Myocyte (in vitro differentiated cells): Measurements from ENCODE around the gene TARS3. TPM values are rescaled to one million over a fixed set of nuclear protein-coding genes. Genes with fewer than 3 reads are reported as not detected.

ENCODE experiments used
- DNase-seq: peaks from one replicate; pipeline ENCODE4 v3.0.0-alpha.2; 2012; ENCODE audit warnings: low read depth
- total RNA-seq: library from RNA; depleted of rRNA; stranded (reverse); fragments of >200 nt; gene quantifications from 2 replicates; pipeline ENCODE4 v1.2.3, GENCODE V29; 2014

The TARS3 gene
- total RNA-seq, 1 donor from 2014 or later: 26.2 TPM

- no peak for DNase-seq
Measured at GRCh38 chr15:101702077-101702476, 22.2 kb downstream of the TARS3 start.

GRCh38 chr15:101698314-101698713 is 26.0 kb downstream of the TARS3 start:
- no peak for DNase-seq

- DNase-seq: no peak
Measured at GRCh38 chr15:101697488-101697887, 26.8 kb downstream of the TARS3 start.

GRCh38 chr15:101696829-101697228 is 27.4 kb downstream of the TARS3 start:
- DNase-seq: no peak

GRCh38 chr15:101694261-101694660 is 30.0 kb downstream of the TARS3 start:
- peak; percentile 14 for DNase-seq

DNA sequence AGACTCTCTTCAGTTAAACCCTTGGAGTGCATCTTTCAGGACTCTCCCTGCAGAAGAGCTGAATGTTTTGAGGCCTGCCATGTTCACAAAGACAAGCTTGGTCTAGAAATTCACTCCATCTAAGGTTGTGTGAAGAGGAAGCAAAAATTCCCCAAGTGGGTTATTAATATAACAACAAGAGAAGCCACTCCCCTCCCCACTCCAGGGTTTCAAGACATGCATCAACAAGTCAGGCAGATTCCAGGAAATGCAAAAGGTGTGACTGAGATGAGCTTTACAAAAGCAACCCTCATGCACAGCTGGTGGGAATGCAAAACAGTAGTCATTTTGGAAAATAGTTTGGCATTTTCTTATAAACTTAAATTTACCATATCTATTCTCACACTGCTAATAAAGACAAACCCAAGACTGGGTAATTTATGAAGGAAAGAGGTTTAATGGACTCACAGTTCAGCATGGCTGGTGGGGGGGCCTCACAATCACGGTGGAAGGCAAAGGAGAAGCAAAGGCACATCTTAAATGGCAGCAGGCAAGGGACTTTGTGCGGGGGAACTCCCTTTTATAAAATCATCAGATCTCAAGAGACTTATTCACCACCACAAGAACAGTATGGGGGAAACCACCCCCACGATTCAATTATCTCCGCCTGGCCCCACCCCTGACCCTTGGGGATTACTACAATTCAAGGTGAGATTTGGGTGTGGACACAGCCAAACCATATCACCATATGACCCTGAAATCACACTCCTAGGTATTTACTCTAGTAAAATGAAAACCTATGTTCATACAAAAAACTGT is 31.3 kb downstream of the TARS3 start:
- DNase-seq: no peak

DNA sequence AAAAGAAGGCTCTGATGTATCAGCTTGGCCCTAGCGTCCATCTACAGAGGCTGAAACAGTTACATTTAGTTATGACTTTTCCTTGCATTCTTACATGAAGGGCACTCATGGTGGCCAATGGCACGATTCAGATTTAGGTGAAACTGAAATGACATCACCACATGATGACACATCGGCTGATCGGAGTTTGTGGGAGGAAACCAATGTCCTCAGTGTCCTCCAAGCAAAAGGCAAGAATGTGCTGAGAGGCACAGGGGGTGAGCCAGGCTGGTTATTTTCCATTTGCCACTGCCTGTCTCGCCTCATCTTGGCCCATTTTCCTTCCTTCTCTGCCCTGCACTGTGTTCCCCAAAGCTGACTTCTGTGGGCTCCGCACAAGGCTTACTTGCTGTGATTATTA is 34.4 kb downstream of the TARS3 start:
- peak; percentile 40 for DNase-seq

DNA sequence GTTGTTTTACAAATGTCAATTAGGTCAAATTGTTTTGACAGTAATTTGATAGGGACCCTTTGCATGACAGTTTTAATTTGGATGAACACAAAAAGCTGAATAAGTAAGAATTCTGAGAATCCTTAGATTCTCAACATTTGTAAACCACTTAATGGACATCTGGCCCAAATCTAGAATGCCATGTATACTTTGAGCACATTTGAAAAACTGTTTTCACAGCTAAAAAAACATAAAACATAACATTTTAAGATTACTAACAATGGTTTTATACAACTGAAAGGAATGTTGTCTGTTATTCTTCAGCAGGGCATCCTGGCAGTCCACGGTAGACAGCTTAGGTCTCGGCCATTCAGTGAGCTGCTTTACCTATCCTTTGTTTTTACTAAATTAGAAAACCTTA is 37.6 kb downstream of the TARS3 start:
- DNase-seq: no peak

- no peak for DNase-seq
Measured at GRCh38 chr15:101684877-101685276, 39.4 kb downstream of the TARS3 start.

DNA sequence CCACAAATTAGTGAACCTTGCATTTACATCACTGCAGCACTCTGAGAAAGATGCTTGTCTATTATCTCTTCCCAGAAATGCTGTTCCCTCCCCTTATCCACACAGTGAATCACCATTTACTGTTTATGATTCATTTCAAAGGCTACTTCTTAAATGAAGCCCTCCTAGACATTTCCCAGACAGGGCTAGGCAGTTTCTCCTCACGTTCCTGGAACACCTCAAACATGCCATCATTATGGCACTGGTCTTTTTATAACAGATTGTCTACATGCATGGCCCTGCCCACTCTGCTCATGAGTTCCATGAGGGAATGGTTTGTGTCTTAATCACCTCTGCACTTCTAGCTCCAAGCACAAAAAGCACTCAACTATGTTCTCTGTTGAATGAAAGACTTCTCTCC is 39.9 kb downstream of the TARS3 start:
- peak; percentile 59 for DNase-seq

DNA sequence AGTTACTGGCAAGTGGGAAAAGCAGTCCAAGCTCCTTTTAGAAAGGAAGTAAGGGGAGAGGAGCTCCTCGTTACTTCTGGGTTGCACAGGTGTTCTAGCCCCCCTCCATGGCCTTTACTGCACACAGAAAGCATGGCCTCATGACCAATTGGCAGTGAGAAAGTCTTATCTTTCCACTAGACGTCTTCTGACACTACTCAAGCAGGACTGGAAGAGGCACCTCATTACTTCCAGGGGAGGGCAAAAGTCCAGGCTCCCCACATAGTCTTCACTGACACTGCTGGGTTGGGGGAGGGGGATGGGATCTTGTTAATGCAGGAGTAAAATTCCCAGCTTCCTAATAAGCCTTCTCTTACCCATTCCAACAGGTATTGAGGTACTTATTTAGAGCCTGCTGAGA is 44.5 kb downstream of the TARS3 start:
- DNase-seq: no peak

DNA sequence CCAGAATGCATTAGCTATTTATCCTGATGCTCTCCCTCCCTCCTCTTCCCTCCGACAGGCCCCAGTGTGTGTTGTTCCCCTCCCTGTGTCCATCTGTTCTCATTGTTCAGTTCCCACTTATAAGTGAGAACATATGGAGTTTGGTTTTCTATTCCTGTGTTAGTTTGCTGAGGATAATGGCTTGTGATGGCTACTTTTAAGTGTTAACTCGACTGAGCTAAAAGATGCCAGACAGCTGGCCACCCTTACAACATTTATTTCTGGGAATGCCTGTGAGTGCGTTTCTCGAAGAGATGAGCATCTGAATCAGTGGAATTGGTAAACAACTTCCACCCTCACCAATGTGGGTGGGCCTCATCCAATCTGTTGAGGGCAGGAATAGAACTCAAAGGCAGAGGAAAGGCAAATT is 47.3 kb downstream of the TARS3 start:
- peak; percentile 21 for DNase-seq

GRCh38 chr15:101675796-101676582 is 48.3 kb downstream of the TARS3 start:
- DNase-seq: peak; percentile 10

DNA sequence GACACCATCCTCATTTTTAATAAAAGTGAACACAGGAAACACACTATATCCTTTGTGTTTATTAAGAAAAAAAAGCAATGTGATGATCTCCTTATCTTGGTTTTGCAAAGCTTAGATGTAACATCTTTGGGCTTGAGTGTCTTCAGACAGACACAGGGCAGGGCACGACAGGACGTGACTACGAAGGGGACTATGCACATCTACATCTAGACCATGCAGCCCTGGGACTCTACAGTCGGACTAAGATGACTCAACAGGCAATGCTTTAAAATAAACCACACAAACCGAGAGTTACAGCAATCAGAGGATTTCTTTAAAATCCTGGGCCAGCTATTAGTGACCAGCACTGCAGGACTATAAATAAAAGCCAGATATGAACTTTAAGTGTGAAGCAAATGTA is 49.3 kb downstream of the TARS3 start:
- DNase-seq: no peak

- no peak for DNase-seq
Measured at GRCh38 chr15:101672298-101672697, 52.0 kb downstream of the TARS3 start.

DNA sequence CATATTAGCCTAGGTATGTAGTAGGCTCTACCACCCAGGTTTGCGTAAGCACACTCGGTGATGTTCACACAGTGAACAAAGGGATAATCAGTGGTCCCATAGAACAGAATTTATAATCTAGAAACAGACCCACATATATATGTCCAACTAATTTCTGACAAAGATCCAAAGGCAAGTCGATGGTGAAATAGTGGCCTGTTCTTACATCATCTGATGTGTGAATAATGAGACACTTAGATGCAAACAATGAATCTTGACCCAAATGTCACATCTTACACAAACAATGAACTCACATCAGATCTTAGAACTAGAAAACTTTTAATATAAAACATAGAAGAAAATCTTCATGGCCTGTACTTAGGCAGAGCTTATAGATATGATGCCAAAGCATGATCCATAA is 54.5 kb downstream of the TARS3 start:
- no peak for DNase-seq

- DNase-seq: no peak
Measured at GRCh38 chr15:101667881-101668280, 56.4 kb downstream of the TARS3 start.

GRCh38 chr15:101664303-101664913 is 59.9 kb downstream of the TARS3 start:
- no peak for DNase-seq

DNA sequence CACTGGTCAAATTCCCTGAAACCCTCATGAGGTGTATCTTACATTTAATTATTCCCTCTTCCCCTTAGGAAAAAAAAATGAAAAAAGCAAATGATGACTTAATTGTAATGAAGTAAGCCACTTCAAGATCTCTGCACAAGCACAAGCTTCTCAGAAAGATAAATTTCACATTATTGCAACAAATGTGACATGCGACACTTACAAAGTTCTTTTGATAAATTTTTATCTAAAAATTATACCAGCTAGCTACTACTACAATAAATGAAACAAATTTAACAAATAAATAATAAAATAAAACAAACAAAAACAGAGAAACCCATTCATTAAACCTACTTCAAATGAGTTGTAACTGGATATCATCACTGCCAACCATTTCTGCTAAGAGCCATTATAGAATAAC is 62.1 kb downstream of the TARS3 start:
- no peak for DNase-seq

DNA sequence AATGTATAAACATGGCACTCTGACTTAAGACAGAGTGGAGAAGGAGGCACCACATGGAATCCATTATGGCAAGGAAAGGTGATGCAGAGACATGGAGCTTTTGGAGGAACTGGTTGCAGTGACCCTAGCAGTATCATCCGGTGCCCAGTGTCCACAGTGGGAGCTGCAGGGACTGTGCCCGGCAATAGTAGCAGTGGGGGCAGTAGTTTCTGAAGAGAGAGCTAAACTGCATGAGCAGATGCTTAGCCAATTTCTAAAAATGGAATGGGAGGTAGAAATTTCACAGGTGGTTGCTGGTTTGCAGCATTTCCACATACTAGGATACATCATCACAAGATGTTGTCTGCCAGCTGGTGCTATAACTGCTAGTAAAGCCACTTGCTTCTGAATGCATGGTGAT is 64.3 kb downstream of the TARS3 start:
- DNase-seq: no peak

DNA sequence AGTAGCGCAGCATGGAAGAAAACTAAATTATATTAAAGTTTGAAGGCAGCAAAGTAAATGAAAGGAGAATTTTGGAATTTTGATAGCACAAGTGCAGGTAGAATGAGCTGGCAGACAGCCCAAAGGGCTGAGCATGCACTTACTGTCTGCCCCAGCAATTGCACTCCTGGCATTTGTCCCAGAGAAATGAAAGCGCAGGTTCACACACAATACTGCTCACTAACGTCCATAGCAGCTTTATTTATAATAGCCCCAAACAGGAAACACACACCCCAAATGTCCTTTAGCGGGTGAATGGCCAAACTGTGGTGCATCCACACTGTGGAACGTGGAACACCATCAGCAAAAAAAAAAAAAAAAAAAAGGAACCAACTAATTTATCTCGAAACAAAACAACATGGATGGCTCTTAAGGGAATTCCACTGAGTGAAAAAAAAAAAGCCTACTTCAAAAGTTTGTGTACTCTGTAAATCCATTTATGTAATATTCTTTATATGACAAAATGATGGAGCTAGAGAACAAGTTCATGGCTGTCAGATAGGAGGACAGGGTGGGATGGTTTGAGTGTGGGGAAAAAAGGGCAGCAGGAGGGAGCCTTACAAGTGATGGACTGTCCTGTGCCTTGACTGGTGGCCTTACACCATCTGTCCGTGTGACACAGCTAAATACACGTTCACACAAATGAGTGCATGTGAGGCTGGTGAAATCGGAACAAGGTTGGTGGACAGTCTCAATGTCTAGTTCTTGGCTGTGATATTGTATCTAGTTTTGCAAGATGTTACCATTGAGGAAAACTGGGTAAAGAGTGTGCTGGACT is 66.1 kb downstream of the TARS3 start:
- no peak for DNase-seq
